ENCODE results near the gene NKIRAS2.
"Not testable (repeated sequence)": the region's sequence is repeated elsewhere in the genome, so short reads cannot be mapped to it uniquely, and the experiment has no call there.

The NKIRAS2 gene

GRCh38 chr17:42005166-42005565 lies 14.7 kb upstream of the NKIRAS2 start:
- in situ Hi-C loops (cut with MboI; ENCODE audit: low pct_unique_long_range_greater_than_20kb, low sequenced_read_pairs, unreplicated experiment) = no loop called here
- DNase-seq (ENCODE audit: low spot score) = no peak
- no peak for TF ChIP-seq CTCF (IDR thresholded peaks at IDR 0.05; ENCODE audit: extremely low read depth, insufficient read depth, missing control alignments)

GRCh38 chr17:42009170-42009569 lies 10.7 kb upstream of the NKIRAS2 start:
- no peak for DNase-seq (ENCODE audit: low spot score)
- no peak for TF ChIP-seq CTCF (IDR thresholded peaks at IDR 0.05; ENCODE audit: extremely low read depth, insufficient read depth, missing control alignments)
- in situ Hi-C loops (cut with MboI; ENCODE audit: low pct_unique_long_range_greater_than_20kb, low sequenced_read_pairs, unreplicated experiment) = no loop called here

GRCh38 chr17:42010266-42010680 lies 9.6 kb upstream of the NKIRAS2 start:
- DNase-seq (ENCODE audit: low spot score); in situ Hi-C loops (cut with MboI; ENCODE audit: low pct_unique_long_range_greater_than_20kb, low sequenced_read_pairs, unreplicated experiment): not testable (repeated sequence)

- peak; percentile 36 for DNase-seq (ENCODE audit: low spot score)
- TF ChIP-seq CTCF (IDR thresholded peaks at IDR 0.05; ENCODE audit: extremely low read depth, insufficient read depth, missing control alignments) = no peak
- in situ Hi-C loops (cut with MboI; ENCODE audit: low pct_unique_long_range_greater_than_20kb, low sequenced_read_pairs, unreplicated experiment) = no loop called here
Measured at GRCh38 chr17:42010898-42011516, 8.9 kb upstream of the NKIRAS2 start.

- in situ Hi-C loops (cut with MboI; ENCODE audit: low pct_unique_long_range_greater_than_20kb, low sequenced_read_pairs, unreplicated experiment); DNase-seq (ENCODE audit: low spot score): not testable (repeated sequence)
Measured at GRCh38 chr17:42012363-42012762, 7.5 kb upstream of the NKIRAS2 start.

GRCh38 chr17:42013740-42014139 lies 6.2 kb upstream of the NKIRAS2 start:
- in situ Hi-C loops (cut with MboI; ENCODE audit: low pct_unique_long_range_greater_than_20kb, low sequenced_read_pairs, unreplicated experiment); DNase-seq (ENCODE audit: low spot score): not testable (repeated sequence)

GRCh38 chr17:42016411-42016831 lies 3.5 kb upstream of the NKIRAS2 start:
- no peak for TF ChIP-seq CTCF (IDR thresholded peaks at IDR 0.05; ENCODE audit: extremely low read depth, insufficient read depth, missing control alignments)
- no peak for DNase-seq (ENCODE audit: low spot score)
- in situ Hi-C loops (cut with MboI; ENCODE audit: low pct_unique_long_range_greater_than_20kb, low sequenced_read_pairs, unreplicated experiment) = no loop called here

GRCh38 chr17:42016941-42017865 lies 2.7 kb upstream of the NKIRAS2 start, which contains the start of gene DNAJC7:
Gene DNAJC7 (minus strand): TSS chr17:42017439. CDS start chr17:42017416, 23 bp downstream.
- no peak for TF ChIP-seq CTCF (IDR thresholded peaks at IDR 0.05; ENCODE audit: extremely low read depth, insufficient read depth, missing control alignments)
- in situ Hi-C loops (cut with MboI; ENCODE audit: low pct_unique_long_range_greater_than_20kb, low sequenced_read_pairs, unreplicated experiment) = no loop called here
- peak; percentile 96 for DNase-seq (ENCODE audit: low spot score)

All from GM13977 (cell line).